ENCODE results near the gene NR3C1.

Gene NR3C1

GRCh38 chr5:143311428-143311827 is 92.1 kb downstream of the NR3C1 start:
- DNase-seq (ENCODE audit: low read depth, low spot score) = no peak

DNA sequence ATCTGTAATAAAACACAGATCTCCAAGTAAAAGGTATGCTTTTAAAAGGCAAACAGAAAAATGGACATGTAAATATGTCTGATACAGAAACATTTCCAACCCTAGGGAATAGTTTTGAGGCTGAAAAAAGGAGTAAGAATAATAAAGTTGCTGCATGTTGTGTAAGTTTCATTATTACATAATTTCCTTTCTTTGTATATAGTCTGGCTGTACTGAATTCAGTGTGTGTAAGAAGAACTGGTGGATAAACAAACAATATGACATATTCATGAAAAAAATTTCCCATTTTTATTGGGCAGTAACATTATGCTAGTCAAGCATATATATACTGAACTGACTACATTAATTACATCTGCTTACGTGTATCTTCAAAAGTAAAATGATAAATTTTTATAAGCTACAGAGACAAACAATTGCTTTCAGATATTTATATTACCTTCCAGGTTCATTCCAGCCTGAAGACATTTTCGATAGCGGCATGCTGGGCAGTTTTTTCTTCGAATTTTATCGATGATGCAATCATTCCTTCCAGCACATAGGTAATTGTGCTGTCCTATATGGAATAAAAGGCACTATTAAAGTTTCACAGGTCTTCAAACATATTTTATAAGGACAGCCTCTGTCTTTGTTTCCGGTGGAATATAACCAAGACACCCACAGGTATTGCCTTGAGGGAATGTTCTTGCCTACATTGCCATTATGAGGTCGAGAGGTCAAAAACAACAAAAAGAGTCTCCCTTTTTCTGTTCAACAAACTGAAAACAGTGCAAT is 93.6 kb downstream of the NR3C1 start:
- no peak for DNase-seq (ENCODE audit: low read depth, low spot score)

DNA sequence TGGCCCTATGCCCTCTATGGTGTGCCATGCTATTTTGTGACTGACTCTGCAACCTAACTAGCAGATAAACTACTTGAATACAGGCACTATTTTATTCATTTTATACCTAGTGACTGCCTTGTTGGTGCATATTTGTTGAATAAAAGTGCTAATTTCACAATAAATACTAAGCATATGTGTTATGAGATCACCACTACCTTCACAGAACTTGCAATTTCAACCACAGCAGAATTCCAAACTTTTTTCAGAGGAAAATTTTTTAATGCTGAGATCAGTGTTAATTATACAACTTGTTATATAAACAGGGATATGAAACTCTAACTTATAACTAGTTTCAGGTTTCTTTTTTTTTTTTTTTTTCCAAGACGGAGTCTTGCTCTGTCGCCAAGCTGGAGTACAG is 94.8 kb downstream of the NR3C1 start:
- DNase-seq (ENCODE audit: low read depth, low spot score) = no peak

- no peak for DNase-seq (ENCODE audit: low read depth, low spot score)
These were observed 97.4 kb downstream of the NR3C1 start for GRCh38 chr5:143306040-143306439.

GRCh38 chr5:143304836-143305475 is 98.5 kb downstream of the NR3C1 start:
- no peak for DNase-seq (ENCODE audit: low read depth, low spot score)

DNA sequence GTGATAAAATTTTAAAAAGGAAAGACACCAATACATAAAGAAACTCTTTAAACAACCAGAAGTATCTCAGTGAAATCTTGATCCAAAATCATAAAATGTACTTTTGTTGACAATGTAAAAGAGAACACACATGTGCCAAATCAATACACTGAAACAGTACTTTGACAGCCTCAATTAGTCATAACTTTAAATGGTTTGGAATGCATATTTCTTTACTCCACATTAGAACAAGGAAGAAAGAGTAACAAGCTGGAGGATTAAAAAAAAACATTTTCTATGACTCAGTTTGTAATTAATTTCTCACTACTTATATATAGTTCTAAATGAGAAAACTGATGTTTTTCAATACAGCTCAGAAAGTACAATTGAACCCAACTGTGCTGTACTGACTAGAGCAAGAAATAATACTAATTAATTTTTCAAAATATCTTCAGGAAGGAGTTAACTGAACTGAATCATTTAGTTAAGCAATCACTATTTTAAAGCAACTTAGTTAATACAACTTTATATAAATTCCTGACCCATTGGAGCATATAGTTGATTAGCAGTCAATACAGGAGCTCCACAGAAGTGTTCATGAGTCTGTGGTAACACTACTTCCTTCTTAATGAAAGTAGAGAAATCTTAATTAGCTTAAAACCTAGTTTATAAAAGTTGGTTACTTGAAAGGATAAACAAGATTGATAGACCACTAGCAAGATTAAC is 101.0 kb downstream of the NR3C1 start:
- no peak for DNase-seq (ENCODE audit: low read depth, low spot score)

- no peak for DNase-seq (ENCODE audit: low read depth, low spot score)
These were observed 105.7 kb downstream of the NR3C1 start for GRCh38 chr5:143297756-143298155.

GRCh38 chr5:143290125-143290524 is 113.4 kb downstream of the NR3C1 start:
- DNase-seq (ENCODE audit: low read depth, low spot score) = no peak

DNA sequence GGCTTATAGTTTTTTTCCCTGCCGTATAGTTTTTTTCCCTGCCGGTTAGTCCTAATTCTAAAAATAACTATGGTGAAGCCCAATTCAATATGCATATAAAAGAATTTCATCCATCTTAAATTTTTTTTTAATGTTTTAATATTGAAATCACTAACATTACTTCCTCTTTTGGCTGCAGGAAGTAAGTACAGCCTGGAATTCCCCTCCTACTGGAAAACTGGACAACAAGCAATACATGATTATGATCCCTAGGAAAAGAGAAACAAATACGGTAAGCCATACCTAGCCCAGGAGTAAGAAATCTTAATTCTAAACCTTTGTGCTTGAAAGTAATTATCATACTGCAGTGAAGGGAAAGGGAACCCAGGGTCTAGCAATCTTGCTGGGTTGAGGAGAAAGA is 119.0 kb downstream of the NR3C1 start:
- no peak for DNase-seq (ENCODE audit: low read depth, low spot score)

- DNase-seq (ENCODE audit: low read depth, low spot score) = no peak
These were observed 119.5 kb downstream of the NR3C1 start for GRCh38 chr5:143284002-143284401.

DNA sequence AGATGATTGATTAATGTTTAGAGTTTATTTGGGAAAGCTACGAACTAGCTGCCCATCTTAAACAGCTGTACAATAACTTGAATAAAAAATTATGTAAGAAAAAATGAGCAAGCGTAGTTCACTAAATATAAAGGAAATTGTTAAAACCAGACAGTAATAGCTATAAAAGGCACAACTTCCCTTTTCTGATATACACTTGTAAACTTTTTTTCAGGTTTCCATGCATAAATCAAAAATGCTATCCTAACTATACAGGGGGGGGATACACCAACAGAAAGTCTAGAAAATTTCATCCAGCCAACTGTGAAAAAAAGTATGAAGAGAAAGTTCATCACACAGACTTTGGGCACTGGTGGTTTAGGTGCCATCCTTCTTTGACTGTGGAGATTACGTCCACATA is 122.3 kb downstream of the NR3C1 start:
- DNase-seq (ENCODE audit: low read depth, low spot score) = no peak

- no peak for DNase-seq (ENCODE audit: low read depth, low spot score)
These were observed 123.8 kb downstream of the NR3C1 start for GRCh38 chr5:143279698-143280097.

DNA sequence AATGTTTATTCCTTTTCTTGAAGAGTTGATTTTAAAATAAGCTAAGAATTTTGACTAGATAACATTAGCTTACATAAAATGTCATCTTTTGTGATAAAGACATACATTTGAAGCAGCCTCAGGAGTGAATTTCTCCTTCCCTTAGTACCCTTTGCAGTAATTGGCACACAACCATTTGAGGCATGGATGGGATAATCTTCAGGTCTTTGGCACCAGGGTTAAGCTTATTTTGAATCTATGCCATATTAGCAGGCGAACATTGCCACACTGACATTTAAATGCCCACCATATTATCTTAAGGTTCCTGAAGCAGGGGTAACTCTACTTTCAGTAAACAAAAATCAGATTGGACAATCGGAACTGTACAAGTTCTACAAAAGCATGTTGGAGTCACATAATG is 126.0 kb downstream of the NR3C1 start:
- no peak for DNase-seq (ENCODE audit: low read depth, low spot score)

- DNase-seq (ENCODE audit: low read depth, low spot score) = no peak
These were observed 127.7 kb downstream of the NR3C1 start for GRCh38 chr5:143275512-143276363.

GRCh38 chr5:143274952-143275351 is 128.5 kb downstream of the NR3C1 start:
- DNase-seq (ENCODE audit: low read depth, low spot score) = no peak

DNA sequence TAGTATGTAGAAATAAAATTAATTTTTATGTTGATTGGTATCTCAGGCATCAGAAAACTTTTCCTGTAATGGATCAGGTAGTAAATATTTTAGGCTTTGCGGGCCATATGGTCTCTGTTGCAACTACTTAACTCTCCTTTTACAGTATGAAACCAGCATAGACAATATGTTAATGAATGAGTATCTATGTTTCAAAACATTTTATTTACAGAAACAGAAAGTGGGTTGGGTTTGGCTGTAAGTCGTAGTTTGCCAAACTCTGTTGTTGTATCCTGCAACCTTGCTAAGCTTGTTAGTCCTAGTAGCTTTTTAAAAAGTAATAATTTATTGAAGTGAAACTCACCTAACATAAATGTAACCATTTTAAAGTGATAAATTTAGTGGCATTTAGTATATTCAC is 132.1 kb downstream of the NR3C1 start:
- no peak for DNase-seq (ENCODE audit: low read depth, low spot score)

GRCh38 chr5:143268388-143268787 is 135.1 kb downstream of the NR3C1 start:
- DNase-seq (ENCODE audit: low read depth, low spot score) = no peak

- no peak for DNase-seq (ENCODE audit: low read depth, low spot score)
These were observed 136.3 kb downstream of the NR3C1 start for GRCh38 chr5:143267186-143267585.

DNA sequence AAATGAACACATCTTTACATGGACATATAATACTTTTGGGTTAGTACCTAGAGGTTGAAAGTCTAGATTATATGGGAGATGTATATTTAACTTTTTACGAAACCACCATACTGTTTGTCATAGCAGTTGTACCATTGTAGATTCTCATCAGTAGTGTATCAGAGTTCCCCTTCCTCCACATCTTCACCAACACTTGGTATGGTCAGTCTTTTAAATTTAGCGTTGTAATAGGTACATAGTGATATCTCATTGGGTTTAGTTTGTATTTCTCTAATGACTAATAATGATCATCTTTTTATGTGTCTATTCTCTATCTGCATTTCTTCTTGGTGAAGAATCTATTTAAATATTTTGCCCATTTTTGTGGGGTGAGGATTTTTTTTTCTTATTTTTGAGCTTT is 137.5 kb downstream of the NR3C1 start:
- DNase-seq (ENCODE audit: low read depth, low spot score) = no peak

GRCh38 chr5:143263272-143263810 is 140.1 kb downstream of the NR3C1 start:
- no peak for DNase-seq (ENCODE audit: low read depth, low spot score)

DNA sequence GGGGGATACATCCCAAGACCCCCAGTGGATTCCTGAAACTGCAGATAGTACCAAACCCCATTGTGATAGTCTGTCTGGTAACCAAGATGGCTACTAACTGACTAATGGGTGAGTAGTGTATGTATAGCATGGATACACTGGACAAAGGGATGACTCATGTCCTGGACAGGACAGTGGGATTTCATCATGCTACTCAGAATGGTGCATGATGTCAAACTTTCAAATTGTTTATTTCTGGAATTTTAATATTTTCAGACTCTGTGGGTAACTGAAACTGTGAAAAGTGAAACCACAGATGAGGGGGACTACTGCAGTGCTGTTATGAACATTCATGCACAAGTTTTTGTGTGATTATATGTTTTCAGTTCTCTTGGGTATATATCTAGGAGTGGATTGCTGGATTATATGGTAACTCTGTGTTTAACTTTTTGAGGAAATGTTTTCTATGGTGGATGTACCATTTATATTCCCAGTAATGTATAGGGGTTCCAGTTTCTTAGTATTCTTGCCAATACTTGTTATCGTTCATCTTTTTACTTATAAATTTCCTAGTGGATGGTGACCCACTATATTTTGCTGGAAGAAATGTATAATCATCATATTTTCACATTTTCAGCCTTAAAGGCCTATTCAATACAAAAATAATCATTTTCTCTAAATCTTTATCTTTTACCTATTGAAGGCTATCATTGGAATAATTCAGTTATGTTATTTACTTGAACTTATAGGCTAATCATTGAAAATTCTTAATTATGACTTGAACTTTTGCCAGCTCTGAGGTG is 140.9 kb downstream of the NR3C1 start:
- DNase-seq (ENCODE audit: low read depth, low spot score) = no peak

Data from activated CD4-positive, CD25-positive, alpha-beta regulatory T cell treated with anti-CD3 and anti-CD28 coated beads, Interleukin-2, amount 50 U/mL, for 16 hours (primary cell).